HEK293T (cell line): Measurements from ENCODE around the gene KCNMA1.

Experiments
- ARNT ChIP-seq: fragments of 450-650 bp; IDR thresholded peaks from 2 replicates; pipeline ENCODE4 v1.6.1; 2017; ENCODE audit warnings: mild to moderate bottlenecking
- CTBP1 ChIP-seq: fragments of 450-650 bp; IDR thresholded peaks from 2 replicates; pipeline ENCODE4 v1.6.1; 2016; ENCODE audit warnings: borderline replicate concordance
- ELF4 ChIP-seq: fragments of 450-650 bp; IDR thresholded peaks from 2 replicates; pipeline ENCODE4 v1.6.1; 2017; ENCODE audit warnings: antibody characterized with exemption
- FOXA1 ChIP-seq: fragments of 450-650 bp; IDR thresholded peaks from 2 replicates; pipeline ENCODE4 v1.6.1; 2016; ENCODE audit warnings: mild to moderate bottlenecking
- FOXK2 ChIP-seq: fragments of 450-650 bp; IDR thresholded peaks from 2 replicates; pipeline ENCODE4 v1.6.1; 2016; ENCODE audit warnings: mild to moderate bottlenecking
- FOXM1 ChIP-seq: fragments of 450-650 bp; IDR thresholded peaks from 2 replicates; pipeline ENCODE4 v1.6.1; 2017; ENCODE audit warnings: mild to moderate bottlenecking, borderline replicate concordance
- NFRKB ChIP-seq: fragments of 450-650 bp; IDR thresholded peaks from 2 replicates; pipeline ENCODE4 v1.6.1; 2016; ENCODE audit warnings: mild to moderate bottlenecking, moderate library complexity
- SP1 ChIP-seq: fragments of 450-650 bp; IDR thresholded peaks from 2 replicates; pipeline ENCODE4 v1.6.1; 2017
- SUZ12 ChIP-seq: fragments of 450-650 bp; IDR thresholded peaks from 2 replicates; pipeline ENCODE4 v1.6.1; 2016; ENCODE audit warnings: mild to moderate bottlenecking
- TARDBP ChIP-seq: fragments of 450-650 bp; IDR thresholded peaks from 2 replicates; pipeline ENCODE4 v1.6.1; 2016
- ZNF384 ChIP-seq: fragments of 450-650 bp; IDR thresholded peaks from 2 replicates; pipeline ENCODE4 v1.6.1; 2016

DNA sequence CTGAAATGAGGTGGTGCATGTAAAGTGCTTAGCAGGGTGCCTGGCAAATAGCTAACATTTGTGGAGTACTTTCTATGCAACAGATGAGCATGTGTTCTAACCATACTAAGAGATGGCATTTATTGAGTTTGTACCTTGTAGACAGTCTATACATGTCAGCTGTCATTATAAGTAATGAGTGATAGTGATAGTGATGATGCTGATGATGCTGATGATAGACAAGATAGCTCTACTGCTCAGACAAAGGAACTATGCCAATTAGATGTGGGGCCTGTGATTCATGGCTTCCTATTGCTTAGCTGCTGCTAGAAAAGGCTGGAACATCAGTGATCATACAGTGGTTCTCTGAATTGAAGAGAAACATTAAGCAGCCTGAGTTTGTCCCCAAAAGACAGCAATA is 585.8 kb downstream of the KCNMA1 start:
- TF ChIP-seq SP1 = no peak
- no peak for TF ChIP-seq SUZ12
- TF ChIP-seq FOXA1 = no peak
- no peak for TF ChIP-seq FOXK2
- no peak for TF ChIP-seq CTBP1
- no peak for TF ChIP-seq ARNT
- TF ChIP-seq TARDBP = no peak
- TF ChIP-seq ELF4 = no peak
- TF ChIP-seq NFRKB = no peak
- no peak for TF ChIP-seq ZNF384
- no peak for TF ChIP-seq FOXM1
